K562 (cell line): ENCODE measurements around the gene TAF12. TPM values are rescaled to one million over a fixed set of nuclear protein-coding genes. Genes with fewer than 3 reads are reported as not detected.

ENCODE experiments used
- ADNP ChIP-seq: fragments of 200-800 bp; sonication (Bioruptor generic); IDR thresholded peaks from 2 replicates; pipeline ENCODE4 v1.6.1; 2016; ENCODE audit warnings: missing genetic modification characterization, missing compliant biosample characterization
- BCL6 ChIP-seq: fragments of 250-450 bp; sonication (Bioruptor Pico); IDR thresholded peaks from 2 replicates; pipeline ENCODE4 v1.4.0; 2020
- BRD4 ChIP-seq: fragments of 200-600 bp; sonication (generic); IDR thresholded peaks from 2 replicates; pipeline ENCODE4 v1.6.1; 2017; ENCODE audit warnings: inconsistent platforms
- CBX3 ChIP-seq, 2 experiments: IDR thresholded peaks; 1 replicate in 1 of 2; 2 replicates in 1 of 2; pipeline ENCODE4 v1.6.1; 2012; ENCODE audit warnings: inconsistent platforms in 2 of 2, low read length in 2 of 2, borderline replicate concordance in 1 of 2, control low read depth in 1 of 2
- DACH1 ChIP-seq: fragments of 450-650 bp; IDR thresholded peaks from 2 replicates; pipeline ENCODE4 v1.6.1; 2018; ENCODE audit not compliant: partially characterized antibody
- ETS1 ChIP-seq: conservative IDR thresholded peaks from 2 replicates; pipeline ENCODE4 v1.6.1; 2011; ENCODE audit warnings: low read depth, mild to moderate bottlenecking, low read length; ENCODE audit not compliant: control insufficient read depth
- GABPA ChIP-seq: fragments of 200-800 bp; sonication (Bioruptor generic); conservative IDR thresholded peaks from 2 replicates; pipeline ENCODE4 v1.6.1; 2016; ENCODE audit warnings: low read depth, missing genetic modification characterization, missing compliant biosample characterization
- HIVEP1 ChIP-seq: fragments of 250-450 bp; sonication (Bioruptor Pico); IDR thresholded peaks from 2 replicates; pipeline ENCODE4 v1.4.0; 2020; ENCODE audit warnings: mild to moderate bottlenecking
- KAT7 ChIP-seq: sonication (generic); formaldehyde crosslinking; IDR thresholded peaks from 2 replicates; pipeline ENCODE4 v1.8.0; 2022; ENCODE audit warnings: missing genetic modification reagents, mild to moderate bottlenecking, borderline replicate concordance
- LCOR ChIP-seq: sonication (generic); formaldehyde crosslinking; IDR thresholded peaks from 2 replicates; pipeline ENCODE4 v1.8.0; 2022; ENCODE audit warnings: mild to moderate bottlenecking, missing genetic modification reagents
- MAX ChIP-seq: sonication (generic); formaldehyde crosslinking; IDR thresholded peaks from 2 replicates; pipeline ENCODE4 v1.9.0; 2022; ENCODE audit warnings: mild to moderate bottlenecking, missing genetic modification reagents
- NFYB ChIP-seq: IDR thresholded peaks from 2 replicates; pipeline ENCODE4 v1.6.1; 2011; ENCODE audit warnings: mild to moderate bottlenecking, moderate library complexity; ENCODE audit not compliant: insufficient read length; ENCODE audit errors: extremely low read depth
- RBM14 ChIP-seq: fragments of 200-400 bp; formaldehyde crosslinking; IDR thresholded peaks from 2 replicates; pipeline ENCODE4 v1.6.1; 2018; ENCODE audit warnings: low read depth, mild to moderate bottlenecking, low read length, moderate library complexity, borderline replicate concordance; ENCODE audit not compliant: insufficient read depth
- SRSF1 ChIP-seq: fragments of 200-400 bp; formaldehyde crosslinking; IDR thresholded peaks from 2 replicates; pipeline ENCODE4 v1.6.1; 2017; ENCODE audit warnings: mild to moderate bottlenecking, low read depth, low read length, moderate library complexity
- TBP ChIP-seq: optimal IDR thresholded peaks from 2 replicates; pipeline ENCODE3; 2011; ENCODE audit warnings: low read depth, low read length, improper control_type of control experiment
- THAP12 ChIP-seq: fragments of 250-450 bp; sonication (Bioruptor Pico); IDR thresholded peaks from 2 replicates; pipeline ENCODE4 v1.9.0; 2021; ENCODE audit warnings: mild to moderate bottlenecking, inconsistent platforms
- ZBTB49 ChIP-seq: sonication (generic); formaldehyde crosslinking; IDR thresholded peaks from 2 replicates; pipeline ENCODE4 v1.8.0; 2022; ENCODE audit warnings: missing genetic modification reagents, mild to moderate bottlenecking, borderline replicate concordance
- ZFP36 ChIP-seq: fragments of 150-350 bp; IDR thresholded peaks from 2 replicates; pipeline ENCODE4 v1.6.1; 2018; ENCODE audit warnings: low read length, low read depth; ENCODE audit not compliant: partially characterized antibody
- ZKSCAN1 ChIP-seq: fragments of 150-350 bp; IDR thresholded peaks from 2 replicates; pipeline ENCODE4 v1.6.1; 2016; ENCODE audit warnings: low read depth, low read length
- ZNF282 ChIP-seq: sonication (generic); formaldehyde crosslinking; IDR thresholded peaks from 2 replicates; pipeline ENCODE4 v1.8.1; 2023; ENCODE audit warnings: missing genetic modification reagents
- polyA plus RNA-seq, 8 experiments: library from polyadenylated mRNA; depleted of rRNA in 4 of 8; stranded (reverse) in 5 of 8; unstranded in 3 of 8; fragments of >200 nt; fragmentation: Nextera tagmentation in 2 of 8; fragmentation: Illumina TruSeq in 1 of 8; extraction: Ambion mirVana in 2 of 8; extraction: Trizol in 1 of 8; gene quantifications; 2 replicates each; pipeline versions ENCODE4 v1.2.1 to v1.2.3, GENCODE V29; 2011 to 2014; ENCODE audit warnings: inconsistent platforms in 1 of 8, missing spikeins in 1 of 8
- total RNA-seq, 7 experiments: library from RNA; depleted of rRNA in 6 of 7; stranded (reverse); fragments of >200 nt in 6 of 7; fragmentation: Illumina TruSeq in 2 of 7; extraction: Trizol in 2 of 7; gene quantifications; 2 replicates each; pipeline versions ENCODE4 v1.2.1 to v1.2.3, GENCODE V29; 2011 to 2021; ENCODE audit warnings: low replicate concordance in 1 of 7

Gene TAF12
- total and polyA plus RNA-seq, 9 of the 15 experiments (the other 6 are each of a cell fraction or from before 2014, with no cell fraction given), result 31.6 to 89.0 (median 50.5) TPM

- TF ChIP-seq LCOR (CRISPR knock-in tag) (peak; percentile 33; the same call in 1 of the 2 replicates), MAX (CRISPR knock-in tag) (peak; percentile 75), RBM14 (no peak), DACH1 (no peak), ZNF282 (CRISPR knock-in tag) (no peak), ZFP36 (no peak), ZBTB49 (CRISPR knock-in tag) (no peak), ZKSCAN1 (no peak), TBP (no peak), BRD4 (no peak), GABPA (peak; percentile 33; the same call in 1 of the 2 replicates), HIVEP1 (CRISPR knock-in tag) (no peak), CBX3 (IDR thresholded peaks at IDR 0.05; ENCODE audit: borderline replicate concordance in 1 of 2, low read length in 2 of 2) (no peak), ADNP (tag) (no peak), KAT7 (peak; percentile 82; the same call in 1 of the 2 replicates), BCL6 (CRISPR knock-in tag) (no peak), SRSF1 (no peak), THAP12 (CRISPR knock-in tag) (0 out of 2 replicates have a peak, but pooled peaks have one; percentile 44), ETS1 (no peak; the same call in 1 of the 2 replicates), NFYB (no peak)
Measured at GRCh38 chr1:28668956-28669723, 26.3 kb upstream of the TAF12 start (continued).
